ENCODE data around the gene BTG2.
"Not testable (repeated sequence)": the region's sequence is repeated elsewhere in the genome, so short reads cannot be mapped to it uniquely, and the experiment has no call there.

BTG2 gene, protein sequence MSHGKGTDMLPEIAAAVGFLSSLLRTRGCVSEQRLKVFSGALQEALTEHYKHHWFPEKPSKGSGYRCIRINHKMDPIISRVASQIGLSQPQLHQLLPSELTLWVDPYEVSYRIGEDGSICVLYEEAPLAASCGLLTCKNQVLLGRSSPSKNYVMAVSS

GRCh38 chr1:203304919-203305808, at the start of gene BTG2:
TSS of gene BTG2 (plus strand) at chr1:203305519. CDS start at chr1:203305607, 88 bp downstream.
- ATAC-seq: peak; percentile 92
- Mint-ChIP-seq H3K4me3 (peak within 1 kb of the TSS; percentile 91 to 99), H3K27ac (peak within 1 kb of the TSS; percentile 98), H3K27me3 (no peaks in the 10 kb centered on the region), H3K4me1 (peaks cover 61% of the 10 kb centered on the region), H3K9me3 (no peaks in the 10 kb centered on the region)
- peak; percentile 85 to 93 for DNase-seq

- not testable (repeated sequence) for H3K9me3 Mint-ChIP-seq, H3K4me3 Mint-ChIP-seq, DNase-seq, ATAC-seq, H3K27ac Mint-ChIP-seq, H3K4me1 Mint-ChIP-seq
- H3K27me3 Mint-ChIP-seq: peaks cover 43% of the 10 kb centered on the region
Observed at GRCh38 chr1:203256636-203257035, 48.7 kb upstream of the BTG2 start.

DNA sequence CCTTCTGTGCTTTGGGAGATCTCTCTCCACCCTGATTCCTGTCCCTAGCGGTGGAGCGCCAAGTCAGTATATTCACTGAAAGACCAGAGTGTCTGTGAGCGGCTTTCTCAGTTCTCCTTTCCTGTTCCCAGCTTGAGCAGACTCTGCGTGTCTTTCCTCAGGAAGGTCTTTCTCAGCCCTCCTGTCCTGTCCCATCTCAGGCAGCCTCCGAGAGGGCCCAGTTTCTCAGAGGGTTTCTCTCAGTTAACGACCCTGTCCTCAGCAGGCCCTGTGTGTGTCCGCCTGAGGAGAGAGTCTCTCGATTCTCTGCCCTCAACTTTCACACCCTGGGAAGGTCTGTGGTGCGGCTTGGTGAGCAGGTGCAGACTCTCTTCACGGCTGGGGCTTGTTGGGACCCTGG, 41.8 kb upstream of the BTG2 start:
- Mint-ChIP-seq H3K9me3 (no peaks in the 10 kb centered on the region), H3K27me3 (peaks cover 12% of the 10 kb centered on the region), H3K4me3 (no peak overlapping the region), H3K4me1 (peaks cover 13% of the 10 kb centered on the region), H3K27ac (no peak overlapping the region)
- DNase-seq (no peak), ATAC-seq (no peak)

- no peak for ATAC-seq
- Mint-ChIP-seq H3K27me3 (peaks cover 12% of the 10 kb centered on the region), H3K27ac (no peak overlapping the region), H3K9me3 (no peaks in the 10 kb centered on the region), H3K4me3 (no peak overlapping the region), H3K4me1 (peaks cover 13% of the 10 kb centered on the region)
- DNase-seq: no peak
Observed at GRCh38 chr1:203264052-203264501, 41.2 kb upstream of the BTG2 start.

- DNase-seq: no peak
- peaks cover 17% of the 10 kb centered on the region for H3K4me1 Mint-ChIP-seq
- no peak overlapping the region for H3K27ac Mint-ChIP-seq
Observed at GRCh38 chr1:203265541-203265940, 39.8 kb upstream of the BTG2 start.

GRCh38 chr1:203266140-203266539, 39.2 kb upstream of the BTG2 start:
- not testable (repeated sequence) for H3K4me3 Mint-ChIP-seq, H3K27ac Mint-ChIP-seq, H3K27me3 Mint-ChIP-seq, H3K9me3 Mint-ChIP-seq, DNase-seq, ATAC-seq
- peaks cover 23% of the 10 kb centered on the region for H3K4me1 Mint-ChIP-seq

More at GRCh38 chr1:203265541-203265940, 39.8 kb upstream of the BTG2 start:
- no peak overlapping the region for H3K4me3 Mint-ChIP-seq
- peaks cover 8% of the 10 kb centered on the region for H3K27me3 Mint-ChIP-seq
- ATAC-seq: no peak
- H3K9me3 Mint-ChIP-seq: no peaks in the 10 kb centered on the region

DNA sequence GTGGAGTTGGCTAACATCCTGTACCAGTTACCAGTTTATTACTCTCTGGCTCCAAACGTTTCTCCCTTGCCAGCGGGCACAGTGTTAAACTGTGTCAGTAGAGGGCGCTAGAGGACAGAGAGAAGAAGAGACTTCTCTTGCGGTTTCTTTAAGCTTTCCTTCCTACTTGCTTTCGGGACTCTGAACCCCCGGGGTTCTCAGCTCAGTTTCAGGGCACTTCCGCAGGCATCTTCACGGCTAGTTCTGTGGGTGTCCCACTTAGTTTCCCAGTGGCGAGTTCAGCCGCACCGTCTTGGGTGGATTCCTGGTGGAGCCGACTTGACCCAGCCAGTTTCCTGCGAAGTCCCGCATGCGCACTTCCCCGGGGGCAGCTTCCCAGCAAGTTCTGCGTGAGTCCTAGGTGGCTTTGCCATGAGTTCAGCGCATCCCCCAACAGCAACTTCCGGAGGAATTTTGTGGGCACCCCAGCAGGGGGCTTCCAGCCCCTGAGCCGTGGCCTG, 37.9 kb upstream of the BTG2 start:
- Mint-ChIP-seq H3K27me3 (no peaks in the 10 kb centered on the region), H3K27ac (peak overlapping the region; percentile 48 to 70), H3K4me3 (peak overlapping the region; percentile 83 to 90), H3K4me1 (peaks cover 32% of the 10 kb centered on the region), H3K9me3 (no peaks in the 10 kb centered on the region)
- ATAC-seq: peak; percentile 62
- DNase-seq: peak; percentile 81 to 82

DNA sequence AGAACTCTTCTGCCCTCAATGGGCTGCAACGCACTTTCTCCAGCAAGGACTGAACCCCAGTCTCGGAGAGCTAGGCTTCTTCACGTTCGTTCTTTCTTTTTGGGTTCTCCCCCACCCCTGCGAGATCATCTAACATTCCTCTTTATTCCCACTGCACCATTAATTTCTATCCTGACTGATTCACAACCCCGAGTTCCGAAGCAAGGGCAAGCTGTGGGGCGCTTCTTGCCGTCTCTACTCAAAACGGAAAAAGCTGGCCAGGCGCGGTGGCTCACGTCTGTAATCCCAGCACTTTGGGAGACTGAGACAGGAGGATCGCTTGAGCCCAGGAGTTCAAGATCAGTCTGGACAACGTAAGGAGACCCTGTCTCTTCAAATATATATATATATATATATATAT, 37.4 kb upstream of the BTG2 start:
- Mint-ChIP-seq H3K4me3 (peak overlapping the region; percentile 83 to 90), H3K27me3 (no peaks in the 10 kb centered on the region), H3K27ac (peak overlapping the region in 1 of 2 donors; percentile 70), H3K4me1 (peaks cover 37% of the 10 kb centered on the region), H3K9me3 (no peaks in the 10 kb centered on the region)
- ATAC-seq (no peak), DNase-seq (no peak)

GRCh38 chr1:203268901-203269653, 36.2 kb upstream of the BTG2 start:
- peak in 1 of 2 donors; percentile 60 for DNase-seq
- Mint-ChIP-seq H3K27me3 (no peaks in the 10 kb centered on the region), H3K27ac (no peak overlapping the region), H3K4me1 (peaks cover 48% of the 10 kb centered on the region), H3K4me3 (no peak overlapping the region), H3K9me3 (no peaks in the 10 kb centered on the region)
- ATAC-seq: peak; percentile 48

DNA sequence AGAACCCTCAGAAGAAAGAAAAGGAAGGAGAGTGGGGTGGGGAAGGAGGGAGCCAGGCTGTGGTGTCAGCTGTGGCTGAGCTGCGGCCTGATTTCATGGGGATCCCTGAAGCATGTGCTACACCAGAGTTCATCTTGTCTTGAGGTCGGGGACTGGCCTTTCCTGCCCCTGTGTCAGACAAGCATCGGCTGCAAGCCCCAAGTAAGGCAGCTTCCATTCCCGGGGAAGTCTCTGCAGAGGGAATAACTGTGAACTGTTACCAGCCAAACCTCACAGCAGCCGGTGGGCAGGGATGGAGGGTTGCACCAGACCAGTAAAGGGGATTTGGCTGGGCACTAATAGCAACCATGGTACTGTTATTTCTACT, 35.7 kb upstream of the BTG2 start:
- Mint-ChIP-seq H3K27ac (no peak overlapping the region), H3K27me3 (no peaks in the 10 kb centered on the region), H3K9me3 (no peaks in the 10 kb centered on the region), H3K4me1 (peaks cover 54% of the 10 kb centered on the region), H3K4me3 (no peak overlapping the region)
- DNase-seq (no peak), ATAC-seq (no peak)

DNA sequence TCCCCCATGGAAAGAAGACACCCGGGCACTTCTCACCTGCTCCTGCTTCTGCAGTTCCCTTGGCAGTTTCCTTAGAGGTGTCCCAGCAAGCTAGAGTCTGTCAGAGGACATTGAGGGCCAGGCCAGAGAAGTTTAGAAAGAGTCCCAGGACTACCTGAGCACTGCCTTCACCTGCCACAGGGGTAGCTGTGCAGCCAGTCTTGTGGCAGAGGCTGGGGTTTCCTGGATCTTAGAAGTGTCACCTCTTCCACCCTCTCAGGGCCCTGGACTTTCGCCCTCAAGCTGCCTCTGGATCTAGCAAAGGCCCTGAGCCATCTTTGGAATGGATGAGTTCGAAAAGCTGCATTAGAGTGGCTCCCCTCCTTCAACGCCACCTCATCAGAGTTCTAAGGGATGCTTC, 34.9 kb upstream of the BTG2 start:
- DNase-seq (no peak), ATAC-seq (no peak)
- Mint-ChIP-seq H3K9me3 (no peaks in the 10 kb centered on the region), H3K4me1 (peaks cover 62% of the 10 kb centered on the region), H3K4me3 (peak overlapping the region in 1 of 2 donors; percentile 24), H3K27ac (no peak overlapping the region), H3K27me3 (no peaks in the 10 kb centered on the region)

DNA sequence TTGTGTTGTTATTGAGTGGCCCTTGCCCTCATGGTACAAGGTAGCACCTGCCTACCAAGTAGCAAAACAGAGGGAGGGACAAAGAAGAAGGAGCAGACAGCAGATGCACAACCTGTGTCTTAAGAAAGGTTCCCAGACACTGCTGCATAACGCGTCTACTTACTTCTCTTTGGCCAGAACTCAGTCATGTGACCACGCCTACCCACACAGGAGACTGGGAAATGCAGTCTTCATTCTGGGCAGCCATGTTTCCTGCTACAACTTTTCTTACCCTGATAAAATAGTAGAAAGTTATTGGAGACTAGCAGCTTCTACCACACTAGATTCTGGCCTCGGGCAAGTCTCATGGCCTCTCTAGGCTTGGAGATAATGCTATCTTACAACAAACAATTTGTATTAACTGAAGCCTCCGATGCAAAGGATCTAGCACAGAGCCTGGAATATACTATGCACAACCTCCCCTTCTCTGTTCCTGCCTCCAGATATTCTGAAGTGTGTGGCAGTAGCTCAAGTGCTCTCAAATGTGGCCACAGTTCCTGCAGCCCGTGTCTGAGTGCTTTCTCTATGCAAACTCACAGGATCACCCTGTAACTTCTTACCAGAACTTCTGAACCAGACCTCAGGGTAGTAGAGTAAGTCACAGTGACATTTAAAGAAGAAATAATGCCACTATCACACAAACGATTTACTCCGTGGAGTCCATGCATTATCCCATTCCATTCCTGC, 34.1 kb upstream of the BTG2 start:
- Mint-ChIP-seq H3K9me3 (no peaks in the 10 kb centered on the region), H3K27me3 (no peaks in the 10 kb centered on the region), H3K4me1 (peaks cover 70% of the 10 kb centered on the region), H3K27ac (peak overlapping the region in 1 of 2 donors; percentile 63), H3K4me3 (peak overlapping the region; percentile 24 to 26)
- peak in 1 of 2 donors; percentile 71 for DNase-seq
- ATAC-seq: peak; percentile 60

DNA sequence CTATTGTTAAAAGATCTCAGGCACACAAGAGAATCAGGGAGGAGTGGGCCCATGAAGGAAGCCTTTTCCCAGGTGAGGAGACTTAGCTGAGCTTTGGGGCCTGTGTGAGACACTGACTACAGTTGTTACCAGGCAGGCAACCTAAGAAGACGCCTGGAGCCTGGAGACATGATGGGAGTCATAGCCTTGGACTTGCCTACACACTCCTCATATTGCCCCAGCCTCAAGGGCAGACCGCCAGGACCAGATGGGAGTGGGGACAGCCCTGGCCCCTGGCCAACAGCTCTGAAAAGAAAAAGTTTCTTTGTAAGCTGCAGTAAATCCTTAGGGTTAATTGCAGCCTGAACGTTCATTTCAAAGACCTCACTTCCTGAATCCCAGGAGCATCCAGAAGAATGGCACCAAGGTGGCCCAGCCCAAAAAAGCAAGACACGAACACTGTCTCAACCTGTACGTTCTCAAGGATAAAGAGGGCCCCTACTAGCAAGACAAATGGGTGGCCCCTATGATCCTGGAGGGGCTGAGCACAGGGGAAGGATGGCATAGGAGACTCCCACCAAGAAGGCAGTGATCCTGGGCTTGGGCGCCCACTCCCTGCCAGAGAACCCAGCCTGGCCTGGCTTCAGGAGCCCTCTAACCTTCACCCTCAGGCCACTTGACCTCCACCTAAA, 33.2 kb upstream of the BTG2 start:
- no peak overlapping the region for H3K4me3 Mint-ChIP-seq
- DNase-seq (no peak), ATAC-seq (no peak)
- H3K9me3 Mint-ChIP-seq: no peaks in the 10 kb centered on the region
- H3K27ac Mint-ChIP-seq: no peak overlapping the region
- no peaks in the 10 kb centered on the region for H3K27me3 Mint-ChIP-seq
- peaks cover 77% of the 10 kb centered on the region for H3K4me1 Mint-ChIP-seq

- Mint-ChIP-seq H3K4me3 (peak overlapping the region; percentile 76 to 89), H3K4me1 (peaks cover 77% of the 10 kb centered on the region), H3K27ac (no peak overlapping the region), H3K9me3 (no peaks in the 10 kb centered on the region), H3K27me3 (no peaks in the 10 kb centered on the region)
- DNase-seq (no peak), ATAC-seq (no peak)
Observed at GRCh38 chr1:203272633-203273205, 32.6 kb upstream of the BTG2 start.
